Measurements from ENCODE around the gene PAX1.

DNA sequence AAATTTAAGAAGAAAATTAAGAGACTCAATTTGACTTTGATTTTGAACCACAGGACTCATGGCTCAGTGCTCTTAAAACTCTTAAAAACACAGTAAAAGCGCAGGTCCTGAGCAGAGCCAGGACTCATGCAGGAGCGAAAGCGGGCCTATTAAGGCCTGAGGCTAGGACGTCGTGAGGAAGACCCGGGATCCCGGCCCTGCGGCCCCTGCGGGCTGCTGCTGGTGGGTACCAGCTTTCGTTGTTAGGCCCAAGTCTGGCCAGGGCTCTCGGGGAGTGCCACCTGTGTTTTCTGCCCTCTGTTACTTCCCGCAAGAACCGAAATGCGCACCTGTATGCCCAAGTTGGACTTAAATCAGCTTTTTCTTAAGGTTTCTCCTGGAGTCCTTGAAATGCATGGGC, 3.4 kb upstream of the PAX1 start:
- TF ChIP-seq POLR2A (IDR thresholded peaks at IDR 0.05), result no peak
- TF ChIP-seq CTCF (IDR thresholded peaks at IDR 0.05 in 4 of 5, conservative IDR thresholded peaks at IDR 0.05 in 1 of 5), result no peak
